OCI-LY1 (cell line): ENCODE measurements around the gene FARP1.

Experiments used
- CTCF ChIP-seq: fragments of 200-600 bp; sonication (generic), shearing (Covaris generic); IDR thresholded peaks from 2 replicates; pipeline ENCODE4 v1.5.1; 2017; ENCODE audit warnings: mild to moderate bottlenecking, antibody characterized with exemption, low read length, moderate library complexity, mixed read lengths
- EZH2 ChIP-seq: fragments of 200-600 bp; sonication (generic), shearing (Covaris generic); IDR thresholded peaks from 2 replicates; pipeline ENCODE4 v1.8.0; 2017; ENCODE audit warnings: borderline replicate concordance, mixed run types, mild to moderate bottlenecking, antibody characterized with exemption, low read length, moderate library complexity, mixed read lengths

- TF ChIP-seq CTCF (no peak), EZH2 (no peak)
These were observed 158.8 kb downstream of the FARP1 start for GRCh38 chr13:98301721-98302120.
